GM12892 (cell line): ENCODE data around the gene TAC3. TPM values are rescaled to one million over a fixed set of nuclear protein-coding genes. Genes with fewer than 3 reads are reported as not detected.
A peak's percentile ranks its signal among the peaks of the same experiment; 100 is the strongest.
"Not testable (repeated sequence)": the region's sequence is repeated elsewhere in the genome, so short reads cannot be mapped to it uniquely, and the experiment has no call there.

Experiments
- DNase-seq: peaks from one replicate; pipeline ENCODE4 v3.0.0; 2011; ENCODE audit not compliant: insufficient read length
- FAIRE-seq: peaks from 2 replicates; lab custom pipeline; 2011; peaks lifted over from hg19 to GRCh38; lab: Jason Lieb, UNC
- POLR2A ChIP-seq: IDR thresholded peaks from 2 replicates; pipeline ENCODE4 v1.6.1; 2011; ENCODE audit warnings: low read depth, low read length, control low read depth
- POLR2AphosphoS5 ChIP-seq: IDR thresholded peaks from 2 replicates; pipeline ENCODE4 v1.6.1; 2011; ENCODE audit warnings: low read depth, low read length, control low read depth
- TAF1 ChIP-seq: IDR thresholded peaks from 2 replicates; pipeline ENCODE4 v1.6.1; 2011; ENCODE audit warnings: low read depth, mild to moderate bottlenecking, control low read depth, low read length, borderline replicate concordance
- polyA plus RNA-seq: library from polyadenylated mRNA; unstranded; fragments of >200 nt; gene quantifications from one replicate; pipeline ENCODE4 v1.2.1, GENCODE V29; 2012; ENCODE audit warnings: missing spikeins, inconsistent platforms; ENCODE audit not compliant: missing spikeins

The TAC3 gene
- polyA plus RNA-seq: 0.49 TPM

DNA sequence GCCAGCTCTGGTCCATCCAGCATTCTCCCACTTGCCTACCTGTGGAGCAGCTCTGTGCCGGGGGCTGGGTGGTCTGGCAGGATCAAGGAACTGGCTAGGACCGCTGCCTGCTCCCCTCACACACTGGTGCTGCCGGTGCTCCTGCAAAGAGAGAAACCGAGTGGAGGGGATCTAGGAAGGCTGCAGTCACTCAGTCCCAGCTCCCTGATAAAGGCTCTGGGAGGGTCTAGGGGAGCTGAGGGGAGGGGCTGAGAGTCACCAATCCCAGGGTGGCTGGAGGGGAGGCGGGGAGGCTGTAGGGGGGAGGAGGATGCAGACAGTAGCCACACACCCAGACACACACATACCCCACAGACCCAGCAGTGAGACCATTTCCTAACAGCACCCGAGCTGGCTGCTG, at the start of gene TAC3:
TSS of gene TAC3 (minus strand) at position 182 of the 400 bp plus-strand sequence. CDS start 732 bp downstream, outside the sequence.
- TF ChIP-seq POLR2AphosphoS5 (no peak), TAF1 (no peak), POLR2A (no peak)
- DNase-seq (no peak), FAIRE-seq (no peak)

- peak; percentile 90 for FAIRE-seq
Measured at GRCh38 chr12:57063991-57064685, 47.8 kb upstream of the TAC3 start.

DNA sequence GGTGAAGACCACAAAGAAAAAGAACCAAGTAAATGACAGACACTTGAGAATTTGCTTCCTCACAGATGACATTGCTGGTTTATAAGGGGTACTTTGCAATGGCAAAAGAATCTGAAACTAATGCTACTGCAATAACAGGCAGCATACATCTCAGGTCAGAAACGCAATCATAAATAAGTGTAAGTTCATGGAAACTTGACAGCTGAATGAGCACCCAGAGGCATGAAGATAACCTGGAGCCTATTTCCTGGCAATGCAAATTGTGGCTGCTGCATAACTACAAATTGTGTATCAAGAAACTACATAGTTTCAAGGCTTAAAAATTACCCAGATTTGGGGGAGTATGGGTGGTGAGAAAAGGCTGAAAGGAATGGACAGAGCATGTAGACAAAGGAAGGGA, 42.1 kb upstream of the TAC3 start:
- FAIRE-seq: peak; percentile 79
- DNase-seq: no peak
- TF ChIP-seq POLR2AphosphoS5 (no peak), TAF1 (no peak)

More at GRCh38 chr12:57063991-57064685, 47.8 kb upstream of the TAC3 start:
- TF ChIP-seq POLR2A (no peak), TAF1 (no peak), POLR2AphosphoS5 (no peak)
- DNase-seq: peak; percentile 23

- no peak for FAIRE-seq
- TF ChIP-seq POLR2AphosphoS5 (no peak), TAF1 (no peak)
- no peak for DNase-seq
Measured at GRCh38 chr12:57057067-57057751, 40.9 kb upstream of the TAC3 start.

- no peak for DNase-seq
- TF ChIP-seq POLR2A: no peak
- no peak for TF ChIP-seq TAF1
- FAIRE-seq: no peak
Measured at GRCh38 chr12:57055824-57056223, 39.5 kb upstream of the TAC3 start.

DNA sequence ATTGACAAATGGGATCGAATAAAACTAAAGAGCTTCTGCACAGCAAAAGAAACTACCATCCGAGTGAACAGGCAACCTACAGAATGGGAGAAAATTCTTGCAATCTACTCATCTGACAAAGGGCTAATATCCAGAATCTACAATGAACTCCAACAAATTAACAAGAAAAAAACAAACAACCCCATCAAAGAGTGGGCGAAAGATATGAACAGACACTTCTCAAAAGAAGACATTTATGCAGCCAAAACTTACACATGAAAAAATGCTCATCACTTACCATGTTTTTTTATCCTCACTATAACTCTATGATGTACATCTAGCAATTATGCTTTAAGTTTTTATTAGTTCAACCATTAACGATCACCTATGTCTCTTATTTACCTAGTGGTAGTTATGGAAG, 37.6 kb upstream of the TAC3 start:
- DNase-seq, FAIRE-seq: not testable (repeated sequence)

DNA sequence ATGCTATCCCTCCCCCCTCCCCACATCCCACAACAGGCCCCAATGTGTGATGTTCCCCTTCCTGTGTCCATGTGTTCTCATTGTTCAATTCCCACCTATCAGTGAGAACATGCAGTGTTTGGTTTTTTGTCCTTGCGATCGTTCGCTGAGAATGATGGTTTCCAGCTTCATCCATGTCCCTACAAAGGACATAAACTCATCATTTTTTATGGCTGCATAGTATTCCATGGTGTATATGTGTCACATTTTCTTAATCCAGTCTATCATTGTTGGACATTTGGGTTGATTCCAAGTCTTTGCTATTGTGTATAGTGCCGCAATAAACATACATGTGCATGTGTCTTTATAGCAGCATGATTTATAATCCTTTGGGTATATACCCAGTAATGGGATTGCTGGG, 36.8 kb upstream of the TAC3 start:
- FAIRE-seq, DNase-seq: not testable (repeated sequence)

DNA sequence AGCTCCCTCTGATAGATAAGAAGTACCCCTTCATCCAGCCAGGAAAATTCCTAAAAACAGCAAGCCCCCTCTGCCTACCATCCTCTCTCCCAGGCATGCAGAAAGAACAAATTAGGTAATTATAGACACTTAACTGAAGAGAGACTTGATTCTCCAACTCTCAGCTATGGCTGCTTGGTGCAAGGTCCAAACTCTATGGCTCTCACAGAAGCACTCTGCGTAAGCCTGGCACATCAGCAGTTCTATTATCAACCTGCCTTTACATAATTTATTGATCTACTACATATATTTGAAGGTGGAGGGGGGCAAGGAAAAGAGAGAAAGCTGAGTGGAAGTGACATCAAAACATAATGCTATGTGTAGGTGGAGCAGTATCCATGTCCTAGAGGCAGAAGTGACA, 34.7 kb upstream of the TAC3 start:
- no peak for DNase-seq
- no peak for TF ChIP-seq TAF1
- no peak for FAIRE-seq

- no peak for TF ChIP-seq TAF1
- TF ChIP-seq POLR2A: no peak
- no peak for TF ChIP-seq POLR2AphosphoS5
- FAIRE-seq (no peak), DNase-seq (no peak)
Measured at GRCh38 chr12:57049890-57050289, 33.6 kb upstream of the TAC3 start, which contains the start of gene MYO1A. TSS of gene MYO1A (minus strand) at chr12:57050129. CDS start at chr12:57048323, 1,806 bp downstream.

GRCh38 chr12:57049119-57049446, 32.8 kb upstream of the TAC3 start:
- TF ChIP-seq TAF1 (no peak), POLR2AphosphoS5 (no peak), POLR2A (no peak)
- no peak for FAIRE-seq
- no peak for DNase-seq

- FAIRE-seq (no peak), DNase-seq (no peak)
- TF ChIP-seq TAF1 (no peak), POLR2A (no peak), POLR2AphosphoS5 (no peak)
Measured at GRCh38 chr12:57048423-57049118, 32.2 kb upstream of the TAC3 start.

DNA sequence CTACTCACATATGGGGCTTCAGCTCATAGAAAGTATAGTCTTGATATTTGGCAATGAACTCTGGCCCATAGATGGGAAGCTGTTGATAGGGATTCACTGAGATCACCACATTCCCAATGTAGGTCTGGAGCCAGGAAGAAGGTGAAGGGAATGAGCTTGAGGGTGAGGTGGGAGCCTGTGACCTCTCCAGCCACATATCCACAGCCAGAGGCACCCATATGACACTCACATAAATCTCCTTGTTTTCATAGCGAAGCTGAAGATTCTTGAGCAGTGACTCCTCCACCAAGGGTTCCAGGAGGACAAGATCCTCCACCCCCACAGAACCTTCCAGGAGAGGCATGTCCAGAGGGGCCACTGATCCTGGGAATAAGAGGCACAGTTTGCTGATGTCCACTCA, 31.7 kb upstream of the TAC3 start:
- DNase-seq (no peak), FAIRE-seq (no peak)
- TF ChIP-seq POLR2AphosphoS5 (no peak), TAF1 (no peak), POLR2A (no peak)
